ENCODE results near the gene STX8.

DNA sequence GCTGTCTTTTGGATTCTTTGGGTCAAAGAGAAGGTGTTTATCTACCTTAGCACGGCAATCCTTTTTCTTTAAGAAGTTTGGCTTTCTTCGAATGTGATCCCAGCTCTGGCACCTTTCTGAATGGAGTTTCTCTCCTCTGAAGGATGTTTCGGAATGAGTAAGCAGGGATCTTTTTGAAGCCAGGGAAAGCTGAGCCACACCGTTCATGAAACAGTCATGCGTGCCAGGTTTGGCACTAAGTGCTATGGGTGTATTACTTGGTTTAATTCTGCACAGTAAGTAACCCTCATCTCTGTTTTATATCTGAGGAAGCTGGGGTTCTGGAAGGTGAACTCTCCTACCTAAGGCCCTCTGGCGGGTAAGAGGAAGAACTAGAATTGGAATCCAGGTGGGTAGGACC, 319.8 kb downstream of the STX8 start:
- TF ChIP-seq, protein P1, sequence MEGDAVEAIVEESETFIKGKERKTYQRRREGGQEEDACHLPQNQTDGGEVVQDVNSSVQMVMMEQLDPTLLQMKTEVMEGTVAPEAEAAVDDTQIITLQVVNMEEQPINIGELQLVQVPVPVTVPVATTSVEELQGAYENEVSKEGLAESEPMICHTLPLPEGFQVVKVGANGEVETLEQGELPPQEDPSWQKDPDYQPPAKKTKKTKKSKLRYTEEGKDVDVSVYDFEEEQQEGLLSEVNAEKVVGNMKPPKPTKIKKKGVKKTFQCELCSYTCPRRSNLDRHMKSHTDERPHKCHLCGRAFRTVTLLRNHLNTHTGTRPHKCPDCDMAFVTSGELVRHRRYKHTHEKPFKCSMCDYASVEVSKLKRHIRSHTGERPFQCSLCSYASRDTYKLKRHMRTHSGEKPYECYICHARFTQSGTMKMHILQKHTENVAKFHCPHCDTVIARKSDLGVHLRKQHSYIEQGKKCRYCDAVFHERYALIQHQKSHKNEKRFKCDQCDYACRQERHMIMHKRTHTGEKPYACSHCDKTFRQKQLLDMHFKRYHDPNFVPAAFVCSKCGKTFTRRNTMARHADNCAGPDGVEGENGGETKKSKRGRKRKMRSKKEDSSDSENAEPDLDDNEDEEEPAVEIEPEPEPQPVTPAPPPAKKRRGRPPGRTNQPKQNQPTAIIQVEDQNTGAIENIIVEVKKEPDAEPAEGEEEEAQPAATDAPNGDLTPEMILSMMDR (IDR thresholded peaks at IDR 0.05) = no peak
- TF ChIP-seq POLR2A (IDR thresholded peaks at IDR 0.05) = no peak
- no peak for TF ChIP-seq EP300 (IDR thresholded peaks at IDR 0.05)

Data from stomach (tissue), 4 donors.